Measurements from ENCODE around the gene GGACT.
"Not testable (repeated sequence)": the region's sequence is repeated elsewhere in the genome, so short reads cannot be mapped to it uniquely, and the experiment has no call there.

Gene GGACT

GRCh38 chr13:100588331-100589177 lies at the start of gene GGACT:
Gene GGACT (minus strand): TSS chr13:100588789. CDS start chr13:100532591, 56,198 bp downstream.
- DNase-seq, result peak; percentile 25

GRCh38 chr13:100637796-100638195 lies 49.2 kb upstream of the GGACT start:
- no peak for DNase-seq

- no peak for DNase-seq
These were observed 48.8 kb upstream of the GGACT start for GRCh38 chr13:100637380-100637779.

- peak; percentile 57 for DNase-seq
These were observed 47.9 kb upstream of the GGACT start for GRCh38 chr13:100636441-100636840.

- no peak for DNase-seq
These were observed 47.4 kb upstream of the GGACT start for GRCh38 chr13:100636004-100636403.

- no peak for DNase-seq
These were observed 46.1 kb upstream of the GGACT start for GRCh38 chr13:100634696-100635095.

GRCh38 chr13:100633461-100633860 lies 44.9 kb upstream of the GGACT start:
- no peak for DNase-seq

GRCh38 chr13:100630555-100630954 lies 42.0 kb upstream of the GGACT start:
- DNase-seq, result peak; percentile 62

GRCh38 chr13:100627120-100627519 lies 38.5 kb upstream of the GGACT start:
- no peak for DNase-seq

GRCh38 chr13:100625447-100625846 lies 36.9 kb upstream of the GGACT start:
- no peak for DNase-seq

- DNase-seq, result no peak
These were observed 32.2 kb upstream of the GGACT start for GRCh38 chr13:100620792-100621191.

- DNase-seq, result no peak
These were observed 31.4 kb upstream of the GGACT start for GRCh38 chr13:100619940-100620339.

- DNase-seq, result not testable (repeated sequence)
These were observed 30.3 kb upstream of the GGACT start for GRCh38 chr13:100618897-100619296.

- DNase-seq, result no peak
These were observed 24.4 kb upstream of the GGACT start for GRCh38 chr13:100613031-100613430.

- peak; percentile 27 for DNase-seq
These were observed 23.3 kb upstream of the GGACT start for GRCh38 chr13:100611678-100612492.

- no peak for DNase-seq
These were observed 22.1 kb upstream of the GGACT start for GRCh38 chr13:100610391-100611347.

- no peak for DNase-seq
These were observed 20.3 kb upstream of the GGACT start for GRCh38 chr13:100608906-100609305.

- DNase-seq, result no peak
These were observed 19.9 kb upstream of the GGACT start for GRCh38 chr13:100608489-100608888.

- no peak for DNase-seq
These were observed 16.5 kb upstream of the GGACT start for GRCh38 chr13:100604918-100605710.

- no peak for DNase-seq
These were observed 14.0 kb upstream of the GGACT start for GRCh38 chr13:100602493-100603111.

- DNase-seq, result no peak
These were observed 13.1 kb upstream of the GGACT start for GRCh38 chr13:100601716-100602115.
